ENCODE results near the gene PKDCC. TPM values are rescaled to one million over a fixed set of nuclear protein-coding genes. Genes with fewer than 3 reads are reported as not detected.

The PKDCC gene
- total RNA-seq, 5 donors from 2014 or later (not counting 1 experiment from before 2014, with no cell fraction given): 0.29 to 1.3 (median 0.83) TPM; not detected in 1

DNA sequence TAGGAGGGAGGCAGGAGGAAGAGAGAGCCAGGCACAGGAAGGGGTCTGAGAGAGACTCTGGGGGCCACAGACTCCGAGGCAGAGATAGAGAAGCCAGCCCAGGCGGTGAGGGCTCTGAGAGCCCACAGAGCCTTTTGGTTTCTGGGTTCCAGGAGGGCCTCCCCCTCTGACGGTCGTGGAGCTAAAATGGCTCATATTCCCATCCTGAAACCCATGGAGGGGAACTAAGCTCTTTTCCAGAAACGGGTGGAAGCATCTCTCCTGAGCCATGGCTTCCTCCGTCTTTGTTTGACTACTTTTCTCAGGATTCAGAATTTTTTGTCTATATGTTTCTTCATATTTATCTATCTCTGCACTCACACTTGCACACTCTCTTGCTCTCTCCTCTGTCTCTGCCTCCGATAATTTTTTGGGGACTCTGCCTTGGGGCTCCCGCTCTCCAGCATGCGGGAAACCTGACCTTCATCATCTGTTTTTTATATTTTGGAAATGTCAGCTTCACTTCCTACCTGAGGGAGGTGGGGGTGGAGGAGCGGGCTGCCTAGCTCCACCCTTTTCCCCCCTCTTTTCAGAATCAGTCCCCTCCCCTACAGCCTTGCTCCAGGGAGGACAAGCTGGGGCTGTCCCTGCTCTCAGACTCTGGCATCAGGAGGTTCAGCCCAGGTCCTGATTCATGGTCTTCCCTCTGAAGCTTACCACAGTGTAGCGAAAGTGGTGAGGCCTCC, 5.0 kb upstream of the PKDCC start:
- no peak for DNase-seq
- Histone ChIP-seq H3K27ac (ENCODE audit: low read length) (no peak overlapping the region), H3K9me3 (no peaks in the 10 kb centered on the region), H3K4me1 (ENCODE audit: control insufficient read depth in 1 of 2, extremely low read depth in 1 of 2, insufficient read depth in 2 of 2, low read length in 2 of 2) (peaks cover 0 to 9% of the 10 kb centered on the region in 2 experiments), H3K4me3 (ENCODE audit: control insufficient read depth in 1 of 2, extremely low read depth in 1 of 2, low read length in 1 of 2) (no peak overlapping the region), H3K27me3 (replicated peaks in 1 of 2; ENCODE audit: control insufficient read depth in 2 of 2, extremely low read depth in 1 of 2, insufficient read depth in 2 of 2, low read length in 1 of 2) (peaks cover 0 to 46% of the 10 kb centered on the region in 2 experiments), H3K36me3 (ENCODE audit: control insufficient read depth in 2 of 2, extremely low read depth in 1 of 2, insufficient read depth in 1 of 2, low read length in 1 of 2) (no peaks in the 10 kb centered on the region)
- ChIA-PET CTCF (no interaction called here), POLR2A (interaction anchor here in 1 of 2 donors (0.5 kb wide), 1 partner anchor 14 kb away, joined by 3 read pairs; no protein-coding TSS in a partner anchor)
- Mint-ChIP-seq H3K9me3 (no peaks in the 10 kb centered on the region), H3K36me3 (no peaks in the 10 kb centered on the region), H3K27me3 (peaks cover 38 to 53% of the 10 kb centered on the region in 2 donors), H3K27ac (no peak overlapping the region), H3K4me1 (peaks cover 3 to 5% (median 4%) of the 10 kb centered on the region in 3 donors), H3K4me3 (no peak overlapping the region)
- no peak for ATAC-seq (replicated peaks in 1 of 4)
- WGBS (ENCODE audit: insufficient coverage): 71% methylated on average over 5 of the region's 11 CpGs

DNA sequence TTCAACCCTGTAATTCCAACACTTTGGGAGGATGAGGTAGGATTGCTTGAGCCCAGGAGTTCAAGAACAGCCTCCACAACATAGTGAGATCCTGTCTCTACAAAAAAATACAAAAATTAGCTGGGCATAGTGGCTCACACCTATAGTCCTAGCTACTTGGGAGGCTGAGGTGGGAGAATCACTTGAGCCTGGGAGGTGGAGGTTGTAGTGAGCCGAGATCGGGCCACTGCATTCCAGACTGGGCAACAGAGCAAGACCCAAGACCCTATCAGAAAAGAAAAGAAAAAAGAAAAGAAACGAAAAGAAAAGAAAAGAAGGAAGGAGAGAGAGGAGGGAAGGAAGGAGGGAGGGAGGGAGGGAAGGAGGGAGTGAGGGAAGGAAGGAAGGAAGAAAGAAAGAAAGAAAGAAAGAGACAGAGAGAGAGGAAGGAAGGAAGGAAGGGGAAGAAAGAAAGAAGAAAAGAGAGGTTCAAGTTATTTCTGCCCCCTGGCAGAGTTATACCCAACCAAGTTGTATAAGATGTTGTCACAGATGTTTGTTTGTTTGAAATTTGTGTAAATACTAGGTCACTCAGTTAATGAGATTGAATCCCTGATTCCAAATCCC, 3.9 kb upstream of the PKDCC start:
- no peaks in the 10 kb centered on the region for H3K9me3 Mint-ChIP-seq
- peaks cover 38 to 57% of the 10 kb centered on the region in 2 donors for H3K27me3 Mint-ChIP-seq
- ChIA-PET POLR2A (interaction anchor here in 1 of 2 donors (0.5 kb wide), 1 partner anchor 1888 kb away, joined by 6 read pairs; no protein-coding TSS in a partner anchor), CTCF (interaction anchor here in 1 of 2 donors (0.7 kb wide), 1 partner anchor 1597 kb away, joined by 3 read pairs; no protein-coding TSS in a partner anchor)
- no peak overlapping the region for H3K27ac Mint-ChIP-seq
- H3K4me3 Mint-ChIP-seq: no peak overlapping the region
- Histone ChIP-seq H3K9me3 (no peaks in the 10 kb centered on the region), H3K36me3 (ENCODE audit: control insufficient read depth in 2 of 2, extremely low read depth in 1 of 2, insufficient read depth in 1 of 2, low read length in 1 of 2) (no peaks in the 10 kb centered on the region), H3K27me3 (replicated peaks in 1 of 2; ENCODE audit: control insufficient read depth in 2 of 2, extremely low read depth in 1 of 2, insufficient read depth in 2 of 2, low read length in 1 of 2) (peaks cover 2 to 51% of the 10 kb centered on the region in 2 experiments), H3K4me3 (ENCODE audit: control insufficient read depth in 1 of 2, extremely low read depth in 1 of 2, low read length in 1 of 2) (no peak overlapping the region), H3K4me1 (ENCODE audit: control insufficient read depth in 1 of 2, extremely low read depth in 1 of 2, insufficient read depth in 2 of 2, low read length in 2 of 2) (peaks cover 0 to 14% of the 10 kb centered on the region in 2 experiments), H3K27ac (ENCODE audit: low read length) (no peak overlapping the region)
- H3K4me1 Mint-ChIP-seq: peaks cover 5 to 8% (median 7%) of the 10 kb centered on the region in 3 donors
- H3K36me3 Mint-ChIP-seq: no peaks in the 10 kb centered on the region
- DNase-seq (no peak), ATAC-seq (replicated peaks in 1 of 4) (no peak)
- WGBS (ENCODE audit: insufficient coverage): no CpG with 5 or more reads among the region's 3 CpGs

DNA sequence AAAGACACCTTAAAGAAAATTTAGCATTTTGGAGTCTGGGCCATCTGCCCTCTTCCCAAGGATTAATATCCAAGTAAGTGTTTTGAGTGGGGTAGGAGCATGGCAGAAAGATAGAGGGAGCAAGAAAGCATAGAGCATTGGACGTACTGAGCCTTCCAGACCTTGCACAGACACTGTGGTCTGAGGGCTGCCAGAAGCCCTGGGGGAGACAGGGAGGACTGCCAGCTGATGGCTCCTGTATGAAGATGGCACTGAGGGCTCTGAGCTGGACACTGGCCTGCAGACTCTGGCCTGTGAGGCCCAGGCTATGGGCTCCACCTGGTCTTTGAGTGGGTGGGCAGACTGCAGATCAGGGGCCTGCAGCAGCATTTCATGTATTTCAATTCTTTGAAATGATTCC, 2.9 kb upstream of the PKDCC start:
- 54% methylated on average over 1 of the region's 1 CpG for WGBS (ENCODE audit: insufficient coverage)
- Histone ChIP-seq H3K36me3 (ENCODE audit: control insufficient read depth in 2 of 2, extremely low read depth in 1 of 2, insufficient read depth in 1 of 2, low read length in 1 of 2) (no peaks in the 10 kb centered on the region), H3K4me3 (ENCODE audit: control insufficient read depth in 1 of 2, extremely low read depth in 1 of 2, low read length in 1 of 2) (no peak overlapping the region), H3K27me3 (replicated peaks in 1 of 2; ENCODE audit: control insufficient read depth in 2 of 2, extremely low read depth in 1 of 2, insufficient read depth in 2 of 2, low read length in 1 of 2) (peaks cover 3 to 61% of the 10 kb centered on the region in 2 experiments), H3K27ac (ENCODE audit: low read length) (no peak overlapping the region), H3K9me3 (no peaks in the 10 kb centered on the region), H3K4me1 (ENCODE audit: control insufficient read depth in 1 of 2, extremely low read depth in 1 of 2, insufficient read depth in 2 of 2, low read length in 2 of 2) (peaks cover 0 to 14% of the 10 kb centered on the region in 2 experiments)
- no peak overlapping the region for H3K27ac Mint-ChIP-seq
- CTCF ChIA-PET: no interaction called here
- no peaks in the 10 kb centered on the region for H3K36me3 Mint-ChIP-seq
- H3K4me1 Mint-ChIP-seq: peaks cover 5 to 10% (median 9%) of the 10 kb centered on the region in 3 donors
- ATAC-seq (replicated peaks in 1 of 4) (no peak), DNase-seq (no peak)
- H3K27me3 Mint-ChIP-seq: peaks cover 41 to 66% of the 10 kb centered on the region in 2 donors
- POLR2A ChIA-PET: no interaction called here
- no peak overlapping the region for H3K4me3 Mint-ChIP-seq
- H3K9me3 Mint-ChIP-seq: no peaks in the 10 kb centered on the region

DNA sequence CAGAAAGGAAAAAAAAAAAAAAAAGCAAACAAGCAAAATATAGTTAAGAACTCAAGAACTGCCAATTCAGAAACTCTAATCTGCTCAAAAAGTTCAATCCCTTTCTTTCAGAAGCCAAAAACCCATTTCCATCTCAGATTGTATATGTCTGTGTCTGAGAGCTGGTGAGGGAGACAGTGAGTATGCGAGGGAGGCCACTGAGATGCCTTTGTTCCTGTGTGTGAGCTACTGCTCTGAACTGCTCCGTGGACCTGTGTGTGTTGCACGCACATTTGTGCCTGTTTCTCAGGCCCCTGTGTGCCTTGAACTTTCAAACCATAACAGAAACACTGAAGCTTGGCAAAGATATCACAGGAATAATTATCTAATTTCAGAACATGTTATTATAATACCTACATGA, 2.5 kb upstream of the PKDCC start:
- Mint-ChIP-seq H3K4me1 (peaks cover 5 to 10% (median 9%) of the 10 kb centered on the region in 3 donors), H3K27me3 (peaks cover 38 to 70% of the 10 kb centered on the region in 2 donors), H3K9me3 (no peaks in the 10 kb centered on the region), H3K27ac (no peak overlapping the region), H3K4me3 (no peak overlapping the region), H3K36me3 (no peaks in the 10 kb centered on the region)
- DNase-seq (no peak), ATAC-seq (replicated peaks in 1 of 4) (no peak)
- ChIA-PET CTCF (no interaction called here), POLR2A (no interaction called here)
- H3K4me1 ChIP-seq (ENCODE audit: control insufficient read depth in 1 of 2, extremely low read depth in 1 of 2, insufficient read depth in 2 of 2, low read length in 2 of 2): peaks cover 0 to 14% of the 10 kb centered on the region in 2 experiments
- no peaks in the 10 kb centered on the region for H3K36me3 ChIP-seq (ENCODE audit: control insufficient read depth in 2 of 2, extremely low read depth in 1 of 2, insufficient read depth in 1 of 2, low read length in 1 of 2)
- H3K4me3 ChIP-seq (ENCODE audit: control insufficient read depth in 1 of 2, extremely low read depth in 1 of 2, low read length in 1 of 2): no peak overlapping the region
- H3K27ac ChIP-seq (ENCODE audit: low read length): no peak overlapping the region
- H3K27me3 ChIP-seq (replicated peaks in 1 of 2; ENCODE audit: control insufficient read depth in 2 of 2, extremely low read depth in 1 of 2, insufficient read depth in 2 of 2, low read length in 1 of 2): peaks cover 3 to 64% of the 10 kb centered on the region in 2 experiments
- 100% methylated on average over 1 of the region's 3 CpGs for WGBS (ENCODE audit: insufficient coverage)
- no peaks in the 10 kb centered on the region for H3K9me3 ChIP-seq

DNA sequence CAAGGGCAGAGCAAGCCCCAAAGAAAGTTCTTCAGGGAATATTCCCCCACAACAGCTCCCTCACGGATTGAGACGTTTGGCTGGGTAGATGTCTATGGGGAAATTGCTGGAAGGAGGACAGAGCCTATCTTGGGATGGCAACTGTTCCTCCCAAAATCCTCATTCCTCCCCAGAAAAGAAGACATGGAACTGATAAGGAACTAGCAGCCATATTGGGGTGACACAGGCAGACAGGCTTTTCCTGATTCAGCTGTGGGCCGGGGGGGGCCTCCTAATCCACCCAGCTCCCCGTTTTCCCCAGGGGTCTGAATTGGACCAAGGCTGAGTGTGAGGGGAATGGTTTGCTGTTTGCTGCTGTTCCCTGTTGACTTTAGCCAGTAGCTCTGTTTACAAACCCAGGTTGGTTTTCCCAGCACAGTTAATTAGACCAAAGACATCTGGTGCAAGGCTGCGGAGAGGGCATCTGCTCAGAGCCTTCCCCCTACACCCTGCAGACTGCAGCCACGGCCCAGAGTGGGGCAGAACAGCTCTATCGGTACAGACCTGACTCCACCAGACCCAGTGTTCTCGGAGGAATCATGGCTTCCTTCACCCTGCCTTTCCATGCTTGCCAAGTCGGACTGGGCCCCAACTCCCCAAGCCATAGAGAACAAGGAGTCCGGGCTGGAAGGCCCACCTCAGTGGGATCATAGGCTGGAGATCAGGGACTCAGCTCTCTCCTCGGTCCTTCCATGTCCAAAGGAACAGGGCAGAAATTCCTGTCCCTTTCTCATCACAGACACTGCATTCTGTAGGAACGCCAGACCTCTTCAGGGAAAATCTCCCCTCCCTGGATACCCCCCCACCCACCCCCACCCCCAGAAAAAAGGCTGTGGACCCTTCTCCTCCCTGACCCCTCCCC, 1.7 kb upstream of the PKDCC start:
- Histone ChIP-seq H3K36me3 (ENCODE audit: control insufficient read depth in 2 of 2, extremely low read depth in 1 of 2, insufficient read depth in 1 of 2, low read length in 1 of 2) (no peaks in the 10 kb centered on the region), H3K4me3 (ENCODE audit: control insufficient read depth in 1 of 2, extremely low read depth in 1 of 2, low read length in 1 of 2) (no peak overlapping the region), H3K4me1 (ENCODE audit: control insufficient read depth in 1 of 2, extremely low read depth in 1 of 2, insufficient read depth in 2 of 2, low read length in 2 of 2) (peaks cover 0 to 14% of the 10 kb centered on the region in 2 experiments), H3K9me3 (no peaks in the 10 kb centered on the region), H3K27ac (ENCODE audit: low read length) (no peak overlapping the region), H3K27me3 (replicated peaks in 1 of 2; ENCODE audit: control insufficient read depth in 2 of 2, extremely low read depth in 1 of 2, insufficient read depth in 2 of 2, low read length in 1 of 2) (peaks cover 3 to 71% of the 10 kb centered on the region in 2 experiments)
- Mint-ChIP-seq H3K36me3 (no peaks in the 10 kb centered on the region), H3K27ac (no peak overlapping the region), H3K9me3 (no peaks in the 10 kb centered on the region), H3K4me1 (peaks cover 5 to 10% (median 9%) of the 10 kb centered on the region in 3 donors), H3K27me3 (peaks cover 42 to 75% of the 10 kb centered on the region in 2 donors), H3K4me3 (peak overlapping the region; percentile 37 to 76 (median 72))
- DNase-seq (no peak), ATAC-seq (replicated peaks in 1 of 4) (no peak)
- WGBS (ENCODE audit: insufficient coverage): 89% methylated on average over 8 of the region's 12 CpGs
- ChIA-PET POLR2A (interaction anchor here in 1 of 2 donors (0.7 kb wide), 1 partner anchor 150 kb away, joined by 5 read pairs; no protein-coding TSS in a partner anchor), CTCF (no interaction called here)

Measured in T-cell (primary cell).